ENCODE results near the gene PSME4.

DNA sequence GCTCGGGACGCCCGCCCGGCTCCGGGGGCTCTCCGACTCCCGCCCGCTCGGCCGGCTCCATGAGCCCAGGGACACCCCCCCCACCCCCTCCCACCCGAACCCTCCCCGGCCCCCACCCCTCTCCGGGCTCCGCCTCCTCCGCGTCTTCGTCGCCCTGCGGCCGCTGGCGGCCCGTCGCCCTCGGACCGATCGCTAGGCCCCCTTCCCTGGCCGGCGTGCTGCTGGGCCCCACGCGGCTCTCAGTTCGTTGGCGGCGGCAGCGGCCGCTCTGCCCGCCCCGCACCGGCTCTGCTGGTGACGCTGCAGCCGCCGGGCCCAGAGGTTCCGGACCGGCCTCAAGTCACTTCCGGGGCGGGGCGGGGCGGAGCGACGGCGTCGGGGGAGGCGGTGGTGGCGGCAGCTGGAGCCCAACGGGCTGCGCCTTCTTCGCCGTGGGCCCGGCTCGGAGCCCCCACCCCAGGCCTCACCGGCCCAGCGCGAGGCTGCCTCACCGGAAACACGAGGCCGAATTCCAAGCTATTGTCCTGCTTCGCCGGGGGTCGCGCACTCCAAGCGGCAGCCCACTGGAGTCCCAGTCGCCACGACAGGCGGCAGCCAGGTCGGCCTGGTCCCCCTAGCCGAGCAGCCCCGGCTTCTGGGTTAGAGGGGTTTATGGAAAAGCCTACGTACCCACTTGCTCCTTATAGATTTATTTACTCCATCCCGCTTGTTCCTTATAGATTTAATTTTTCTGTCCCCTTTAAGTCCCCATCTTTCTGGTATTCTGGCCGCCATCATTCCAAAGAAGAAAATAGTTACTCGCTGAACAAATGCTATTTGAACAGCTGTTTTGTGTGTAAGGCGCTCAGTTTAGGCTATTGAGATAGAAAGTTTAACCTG lies at the start of gene PSME4:
- TF ChIP-seq POLR2A (IDR thresholded peaks at IDR 0.05): peak; percentile 16 to 94
- TF ChIP-seq, protein P1, sequence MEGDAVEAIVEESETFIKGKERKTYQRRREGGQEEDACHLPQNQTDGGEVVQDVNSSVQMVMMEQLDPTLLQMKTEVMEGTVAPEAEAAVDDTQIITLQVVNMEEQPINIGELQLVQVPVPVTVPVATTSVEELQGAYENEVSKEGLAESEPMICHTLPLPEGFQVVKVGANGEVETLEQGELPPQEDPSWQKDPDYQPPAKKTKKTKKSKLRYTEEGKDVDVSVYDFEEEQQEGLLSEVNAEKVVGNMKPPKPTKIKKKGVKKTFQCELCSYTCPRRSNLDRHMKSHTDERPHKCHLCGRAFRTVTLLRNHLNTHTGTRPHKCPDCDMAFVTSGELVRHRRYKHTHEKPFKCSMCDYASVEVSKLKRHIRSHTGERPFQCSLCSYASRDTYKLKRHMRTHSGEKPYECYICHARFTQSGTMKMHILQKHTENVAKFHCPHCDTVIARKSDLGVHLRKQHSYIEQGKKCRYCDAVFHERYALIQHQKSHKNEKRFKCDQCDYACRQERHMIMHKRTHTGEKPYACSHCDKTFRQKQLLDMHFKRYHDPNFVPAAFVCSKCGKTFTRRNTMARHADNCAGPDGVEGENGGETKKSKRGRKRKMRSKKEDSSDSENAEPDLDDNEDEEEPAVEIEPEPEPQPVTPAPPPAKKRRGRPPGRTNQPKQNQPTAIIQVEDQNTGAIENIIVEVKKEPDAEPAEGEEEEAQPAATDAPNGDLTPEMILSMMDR (IDR thresholded peaks at IDR 0.05): peak in 1 of 3 experiments; percentile 17

Data from vagina (tissue), 2 donors.